Brain microvascular endothelial cell (primary cell): ENCODE results near the gene LRRC46.
A peak's percentile ranks its signal among the peaks of the same experiment; 100 is the strongest.

Experiments
- DNase-seq: peaks from one replicate; pipeline ENCODE4 v3.0.0-alpha.2; 2020
- H3K27ac ChIP-seq: fragments of 250-450 bp; sonication (Bioruptor Pico); 2 replicates; pipeline ENCODE4 v1.5.1; 2020; ENCODE audit warnings: mild to moderate bottlenecking, moderate library complexity
- H3K27me3 ChIP-seq: fragments of 250-450 bp; sonication (Bioruptor Pico); replicated peaks from 2 replicates; pipeline ENCODE4 v1.5.1; 2020; ENCODE audit warnings: mild to moderate bottlenecking
- H3K36me3 ChIP-seq: fragments of 250-450 bp; sonication (Bioruptor Pico); replicated peaks from 2 replicates; pipeline ENCODE4 v1.5.1; 2020; ENCODE audit warnings: mild to moderate bottlenecking
- H3K4me3 ChIP-seq: 2 replicates; pipeline ENCODE4 v1.5.1; 2011; ENCODE audit warnings: low read depth, mild to moderate bottlenecking, control low read depth, low read length, moderate library complexity
- CTCF ChIP-seq: IDR thresholded peaks from 2 replicates; pipeline ENCODE4 v1.5.1; 2011; ENCODE audit warnings: low read depth, mild to moderate bottlenecking, moderate library complexity, low read length, control low read depth, inconsistent platforms; ENCODE audit errors: missing control alignments
- in situ Hi-C: cut with HindIII; loops from 2 replicates; pipeline ENCODE4 v1.10.0; 2017; ENCODE audit warnings: low sequenced_read_pairs, low pct_ligation_motif_present

The LRRC46 gene

GRCh38 chr17:47831003-47831933 lies at the start of gene LRRC46, which contains the start of gene MRPL10:
Gene LRRC46 (plus strand): TSS chr17:47831670. CDS start chr17:47831990, 320 bp downstream.
Gene MRPL10 (minus strand): TSS chr17:47831541. CDS start chr17:47831511, 30 bp downstream.
- TF ChIP-seq CTCF: peak; percentile 66
- H3K4me3 ChIP-seq: peak within 1 kb of the TSS; percentile 95
- in situ Hi-C loops: no loop called here
- peak; percentile 88 for DNase-seq
- H3K36me3 ChIP-seq: peaks cover 20% of the 10 kb centered on the region
- peak within 1 kb of the TSS; percentile 80 for H3K27ac ChIP-seq
- H3K27me3 ChIP-seq: no peaks in the 10 kb centered on the region

- no peak for DNase-seq
- Histone ChIP-seq H3K36me3 (no peaks in the 10 kb centered on the region), H3K27ac (no peak overlapping the region), H3K4me3 (no peak overlapping the region), H3K27me3 (peaks cover 22% of the 10 kb centered on the region)
- in situ Hi-C loops: no loop called here
- TF ChIP-seq CTCF: no peak
Measured at GRCh38 chr17:47785538-47786123, 45.8 kb upstream of the LRRC46 start.

- peak overlapping the region; percentile 31 for H3K4me3 ChIP-seq
- H3K27me3 ChIP-seq: peaks cover 45% of the 10 kb centered on the region
- H3K36me3 ChIP-seq: no peaks in the 10 kb centered on the region
- H3K27ac ChIP-seq: no peak overlapping the region
- in situ Hi-C loops: no loop called here
- TF ChIP-seq CTCF: peak; percentile 59
- peak; percentile 19 for DNase-seq
Measured at GRCh38 chr17:47789611-47790561, 41.6 kb upstream of the LRRC46 start.

- no peak for DNase-seq
- no peak for TF ChIP-seq CTCF
- H3K27ac ChIP-seq: no peak overlapping the region
- H3K4me3 ChIP-seq: no peak overlapping the region
- H3K36me3 ChIP-seq: no peaks in the 10 kb centered on the region
- in situ Hi-C loops: no loop called here
- peaks cover 48% of the 10 kb centered on the region for H3K27me3 ChIP-seq
Measured at GRCh38 chr17:47791025-47791424, 40.4 kb upstream of the LRRC46 start.

- Histone ChIP-seq H3K36me3 (no peaks in the 10 kb centered on the region), H3K27me3 (peaks cover 48% of the 10 kb centered on the region), H3K4me3 (no peak overlapping the region), H3K27ac (no peak overlapping the region)
- no peak for TF ChIP-seq CTCF
- in situ Hi-C loops: no loop called here
- no peak for DNase-seq
Measured at GRCh38 chr17:47792457-47792856, 39.0 kb upstream of the LRRC46 start.
